A549 (cell line): Measurements from ENCODE around the gene P2RX5. TPM values are rescaled to one million over a fixed set of nuclear protein-coding genes. Genes with fewer than 3 reads are reported as not detected.

ENCODE experiments used
- ATAC-seq, 2 experiments: fragments of 200-7000 bp in 1 of 2; fragments of >200 bp in 1 of 2; cut with Nextera tagmentation in 1 of 2; cut with Tn5 transposase in 1 of 2; 3 replicates each; pipeline versions ENCODE4 v1.8.0 to v1.9.1; 2018 to 2020; ENCODE audit warnings: mild to moderate bottlenecking in 1 of 2, moderate library complexity in 1 of 2
- CTCF ChIA-PET: fragments of 300-600 bp; sonication (Branson Sonifier 250); formaldehyde crosslinking; extraction: SDS; loops from one replicate; lab custom pipeline; 2021; ENCODE audit warnings: antibody characterized with exemption, inconsistent platforms; lab: Yijun Ruan, JAX
- POLR2A ChIA-PET: fragments of 350-600 bp; formaldehyde crosslinking; extraction: SDS; loops from one replicate; lab custom pipeline; 2021; ENCODE audit warnings: antibody characterized with exemption, inconsistent platforms; lab: Yijun Ruan, JAX
- DNase-seq, 2 experiments: peaks; one replicate each; pipeline versions ENCODE4 v3.0.0 to v3.0.0-alpha.2; 2011 to 2016; ENCODE audit warnings: low read depth in 1 of 2, low spot score in 1 of 2
- FAIRE-seq: peaks from 2 replicates; lab custom pipeline; 2011; peaks lifted over from hg19 to GRCh38; lab: Jason Lieb, UNC
- H3K27ac ChIP-seq, 2 experiments: fragments of >200 bp; sonication (Bioruptor Twin); formaldehyde crosslinking; 3 replicates each; pipeline ENCODE4 v1.5.1; 2016 to 2017
- H3K4me1 ChIP-seq: fragments of >200 bp; sonication (Bioruptor Twin); formaldehyde crosslinking; 3 replicates; pipeline ENCODE4 v1.6.1; 2016
- H3K4me2 ChIP-seq: fragments of >200 bp; sonication (Bioruptor Twin); formaldehyde crosslinking; 3 replicates; pipeline ENCODE4 v1.6.1; 2016
- H3K4me3 ChIP-seq: fragments of >200 bp; sonication (Bioruptor Twin); formaldehyde crosslinking; 3 replicates; pipeline ENCODE4 v1.5.1; 2016
- H3K9me3 ChIP-seq: fragments of >200 bp; sonication (Bioruptor Twin); formaldehyde crosslinking; 3 replicates; pipeline ENCODE4 v1.6.1; 2016
- EHF ChIP-seq: fragments of 250-450 bp; sonication (Bioruptor Pico); IDR thresholded peaks from 2 replicates; pipeline ENCODE4 v1.5.0; 2020; ENCODE audit warnings: mild to moderate bottlenecking
- ELK1 ChIP-seq: fragments of 150-350 bp; IDR thresholded peaks from 2 replicates; pipeline ENCODE4 v1.6.1; 2014; ENCODE audit warnings: low read depth, mild to moderate bottlenecking, low read length
- GATA3 ChIP-seq: IDR thresholded peaks from 2 replicates; pipeline ENCODE4 v1.6.1; 2012; ENCODE audit warnings: borderline replicate concordance
- HMGXB4 ChIP-seq: fragments of 250-450 bp; sonication (Bioruptor Pico); IDR thresholded peaks from 2 replicates; pipeline ENCODE4 v1.5.0; 2021; ENCODE audit warnings: mild to moderate bottlenecking, moderate library complexity, borderline replicate concordance
- HOXA7 ChIP-seq: fragments of 250-450 bp; sonication (Bioruptor Pico); IDR thresholded peaks from 2 replicates; pipeline ENCODE4 v1.5.0; 2020; ENCODE audit warnings: mild to moderate bottlenecking, moderate library complexity
- MAX ChIP-seq: IDR thresholded peaks from 2 replicates; pipeline ENCODE4 v1.6.1; 2012
- POLR2AphosphoS2 ChIP-seq: conservative IDR thresholded peaks from 2 replicates; pipeline ENCODE4 v1.6.1; 2012; ENCODE audit warnings: low read length, improper control_type of control experiment, inconsistent platforms
- RAD21 ChIP-seq, 2 experiments: fragments of >200 bp in 1 of 2; sonication (Bioruptor Twin) in 1 of 2; formaldehyde crosslinking in 1 of 2; IDR thresholded peaks in 1 of 2; conservative IDR thresholded peaks in 1 of 2; 2 replicates in 1 of 2; 3 replicates in 1 of 2; pipeline ENCODE4 v1.6.1; 2012 to 2018; ENCODE audit warnings: inconsistent platforms in 1 of 2
- RFX5 ChIP-seq: fragments of 450-650 bp; IDR thresholded peaks from 2 replicates; pipeline ENCODE4 v1.7.1; 2014; ENCODE audit warnings: antibody characterized with exemption, mild to moderate bottlenecking, moderate library complexity
- SMC3 ChIP-seq: fragments of >200 bp; sonication (Bioruptor Twin); formaldehyde crosslinking; IDR thresholded peaks from 3 replicates; pipeline ENCODE4 v1.6.1; 2018; ENCODE audit warnings: inconsistent platforms
- USF2 ChIP-seq: fragments of 450-650 bp; IDR thresholded peaks from 2 replicates; pipeline ENCODE4 v1.6.1; 2014; ENCODE audit warnings: antibody characterized with exemption
- ZC3H11A ChIP-seq: fragments of 450-650 bp; IDR thresholded peaks from 2 replicates; pipeline ENCODE4 v1.6.1; 2014; ENCODE audit warnings: antibody characterized with exemption, mild to moderate bottlenecking
- ZFP36 ChIP-seq: fragments of 450-650 bp; IDR thresholded peaks from 2 replicates; pipeline ENCODE4 v1.6.1; 2014; ENCODE audit warnings: borderline replicate concordance; ENCODE audit not compliant: partially characterized antibody
- ZSCAN20 ChIP-seq: fragments of 250-450 bp; sonication (Bioruptor Pico); IDR thresholded peaks from 2 replicates; pipeline ENCODE4 v1.8.0; 2022; ENCODE audit warnings: mild to moderate bottlenecking, moderate library complexity
- WGBS: methylation state at CpG from one replicate; pipeline ENCODE4 v1.1.6; 2017; ENCODE audit errors: missing lambda C conversion rate; 5-methylcytosine and 5-hydroxymethylcytosine counted together
- polyA plus RNA-seq, 4 experiments: library from polyadenylated mRNA; depleted of rRNA in 3 of 4; stranded (reverse); fragments of >200 nt; fragmentation: RNase III in 1 of 4; extraction: RNeasy Plus Mini Kit Qiagen cat#74134 plus additional on column Dnase treatment in 1 of 4; gene quantifications; 2 replicates in 3 of 4; 3 replicates in 1 of 4; pipeline ENCODE4 v1.2.3, GENCODE V29; 2011 to 2017

P2RX5 gene
- polyA plus RNA-seq, 2 of the 4 experiments (the other 2 are of a cell fraction), result 7.8 to 10.6 TPM

- WGBS, result 86% methylated on average over 9 of the region's 9 CpGs
- no peak for DNase-seq
Observed at GRCh38 chr17:3693829-3694231, 2.1 kb downstream of the P2RX5 start.

GRCh38 chr17:3693141-3693540 is 2.8 kb downstream of the P2RX5 start:
- CTCF ChIA-PET, result interaction anchor here (0.8 kb wide), 1 partner anchor 11 kb away, joined by 3 read pairs; no protein-coding TSS in a partner anchor
- FAIRE-seq, result no peak
- no peak for ATAC-seq

More at GRCh38 chr17:3693829-3694231, 2.1 kb downstream of the P2RX5 start:
- Histone ChIP-seq H3K4me2 (no peak overlapping the region), H3K27ac (no peak overlapping the region), H3K4me1 (peaks cover 8% of the 10 kb centered on the region; the same call in 2 of the 3 replicates), H3K4me3 (no peak overlapping the region), H3K9me3 (peaks cover 12% of the 10 kb centered on the region)
- CTCF ChIA-PET, result interaction anchor here (0.8 kb wide), 1 partner anchor 11 kb away, joined by 3 read pairs; no protein-coding TSS in a partner anchor
- no peak for ATAC-seq
- no peak for FAIRE-seq
- POLR2A ChIA-PET, result interaction anchor here (0.6 to 0.7 kb wide), 2 partner anchors 10 to 1094 kb away, joined by 5 to 7 read pairs; no protein-coding TSS in a partner anchor
- TF ChIP-seq SMC3 (no peak), ELK1 (no peak)

GRCh38 chr17:3692346-3692745 is 3.6 kb downstream of the P2RX5 start:
- CTCF ChIA-PET, result interaction anchor here (0.9 to 1.0 kb wide), 3 partner anchors 10 to 45 kb away, joined by 3 to 6 read pairs (median 4); no protein-coding TSS in a partner anchor
- no peak for TF ChIP-seq ZFP36
- TF ChIP-seq RAD21 (conservative IDR thresholded peaks at IDR 0.05 in 1 of 2, IDR thresholded peaks at IDR 0.05 in 1 of 2), result 0 out of 5 replicates have a peak, but pooled peaks of 1 of the 2 experiments have one; percentile 20
- no peak for TF ChIP-seq RFX5
- TF ChIP-seq MAX, result no peak
- TF ChIP-seq ZC3H11A, result no peak
- Histone ChIP-seq H3K4me3 (no peak overlapping the region), H3K4me1 (peaks cover 8% of the 10 kb centered on the region; the same call in 2 of the 3 replicates), H3K9me3 (no peaks in the 10 kb centered on the region; the same call in 2 of the 3 replicates), H3K4me2 (no peak overlapping the region), H3K27ac (no peak overlapping the region)
- DNase-seq, result no peak
- POLR2A ChIA-PET, result no interaction called here
- no peak for ATAC-seq
- FAIRE-seq, result no peak
- 91% methylated on average over 9 of the region's 9 CpGs for WGBS

More at GRCh38 chr17:3693141-3693540, 2.8 kb downstream of the P2RX5 start:
- Histone ChIP-seq H3K4me2 (no peak overlapping the region), H3K4me3 (no peak overlapping the region)
- no peak for DNase-seq
- POLR2A ChIA-PET, result interaction anchor here (0.6 kb wide), 1 partner anchor 1093 kb away, joined by 7 read pairs; no protein-coding TSS in a partner anchor
- no peak for TF ChIP-seq ELK1
- no peak for TF ChIP-seq HOXA7 (CRISPR knock-in tag)
- no peak for TF ChIP-seq ZSCAN20 (CRISPR knock-in tag)
- no peak for TF ChIP-seq GATA3
- no peak for TF ChIP-seq RAD21 (conservative IDR thresholded peaks at IDR 0.05 in 1 of 2, IDR thresholded peaks at IDR 0.05 in 1 of 2)
- no peak for TF ChIP-seq USF2
- no peak for TF ChIP-seq POLR2AphosphoS2
- no peak for TF ChIP-seq HMGXB4 (CRISPR knock-in tag)
- no peak for TF ChIP-seq EHF
- TF ChIP-seq, all 56 proteins: peak for 0
- Histone ChIP-seq H3K4me1 (peaks cover 8% of the 10 kb centered on the region; the same call in 2 of the 3 replicates), H3K9me3 (peaks cover 8% of the 10 kb centered on the region), H3K27ac (no peak overlapping the region)
- WGBS, result 81% methylated on average over 4 of the region's 4 CpGs
